ENCODE results near the gene HOXD11.

HOXD11 gene

DNA sequence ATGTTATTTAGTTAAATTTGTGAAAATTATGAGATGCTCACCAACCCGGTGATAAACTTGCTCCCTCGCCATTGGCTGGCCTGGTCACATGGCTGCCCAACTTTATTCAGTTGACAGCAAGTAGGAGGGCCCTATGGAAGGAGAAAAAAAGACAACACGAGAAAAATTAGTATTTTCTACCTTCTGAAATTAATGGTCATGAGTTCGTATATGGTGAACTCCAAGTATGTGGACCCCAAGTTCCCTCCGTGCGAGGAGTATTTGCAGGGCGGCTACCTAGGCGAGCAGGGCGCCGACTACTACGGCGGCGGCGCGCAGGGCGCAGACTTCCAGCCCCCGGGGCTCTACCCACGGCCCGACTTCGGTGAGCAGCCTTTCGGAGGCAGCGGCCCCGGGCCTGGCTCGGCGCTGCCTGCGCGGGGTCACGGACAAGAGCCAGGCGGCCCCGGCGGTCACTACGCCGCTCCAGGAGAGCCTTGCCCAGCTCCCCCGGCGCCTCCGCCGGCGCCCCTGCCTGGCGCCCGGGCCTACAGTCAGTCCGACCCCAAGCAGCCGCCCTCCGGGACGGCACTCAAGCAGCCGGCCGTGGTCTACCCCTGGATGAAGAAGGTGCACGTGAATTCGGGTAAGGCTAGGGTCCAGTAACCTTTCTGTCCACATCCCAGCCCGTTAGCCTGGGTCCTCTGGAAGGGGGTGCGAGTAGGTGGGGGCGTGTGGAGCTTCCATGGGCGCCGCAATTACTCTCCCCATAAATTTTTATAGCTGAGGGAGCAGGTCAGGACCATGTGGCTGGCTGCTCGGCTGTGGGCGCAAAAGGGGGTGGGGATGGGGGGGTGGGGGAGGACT, 44.6 kb downstream of the HOXD11 start, which contains the start of gene HOXD4:
HOXD4 (plus strand) TSS at position 109 of the 846 bp plus-strand sequence; CDS start at position 193, 84 bp downstream.
- DNase-seq, result no peak

GRCh38 chr2:176152350-176153181, 45.5 kb downstream of the HOXD11 start:
- no peak for DNase-seq

DNA sequence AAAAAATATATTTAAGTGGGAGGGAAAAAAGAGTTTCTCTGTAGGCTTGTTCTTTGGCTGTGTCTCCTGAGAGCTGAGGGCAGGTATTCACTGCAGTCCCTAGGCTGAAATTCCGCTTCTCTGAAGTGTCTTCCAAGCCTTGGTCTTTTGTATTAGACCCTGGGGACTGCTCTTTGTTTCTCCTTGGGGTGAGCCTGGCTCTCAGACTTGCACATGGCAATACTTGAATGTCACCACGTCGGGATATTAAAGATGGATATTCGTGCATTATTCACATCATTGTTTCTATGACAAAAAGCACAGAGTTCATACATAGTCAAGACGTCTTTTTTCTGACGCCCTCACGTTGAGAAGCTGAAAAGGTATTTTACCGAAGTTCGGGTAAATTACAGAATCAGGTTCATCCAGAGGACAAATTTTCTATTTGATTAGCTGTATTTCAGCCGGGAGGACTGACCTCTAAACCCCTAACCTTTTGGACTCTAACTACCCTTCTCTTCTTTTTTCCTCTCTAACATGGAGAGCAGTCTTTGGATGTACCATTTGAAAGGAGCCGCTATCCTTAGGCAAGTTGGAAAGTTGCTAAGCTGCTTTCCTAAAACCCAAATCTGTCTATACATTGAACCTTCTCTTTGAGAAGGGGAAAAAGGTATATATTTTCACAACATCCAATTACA, 47.6 kb downstream of the HOXD11 start:
- DNase-seq, result no peak

DNA sequence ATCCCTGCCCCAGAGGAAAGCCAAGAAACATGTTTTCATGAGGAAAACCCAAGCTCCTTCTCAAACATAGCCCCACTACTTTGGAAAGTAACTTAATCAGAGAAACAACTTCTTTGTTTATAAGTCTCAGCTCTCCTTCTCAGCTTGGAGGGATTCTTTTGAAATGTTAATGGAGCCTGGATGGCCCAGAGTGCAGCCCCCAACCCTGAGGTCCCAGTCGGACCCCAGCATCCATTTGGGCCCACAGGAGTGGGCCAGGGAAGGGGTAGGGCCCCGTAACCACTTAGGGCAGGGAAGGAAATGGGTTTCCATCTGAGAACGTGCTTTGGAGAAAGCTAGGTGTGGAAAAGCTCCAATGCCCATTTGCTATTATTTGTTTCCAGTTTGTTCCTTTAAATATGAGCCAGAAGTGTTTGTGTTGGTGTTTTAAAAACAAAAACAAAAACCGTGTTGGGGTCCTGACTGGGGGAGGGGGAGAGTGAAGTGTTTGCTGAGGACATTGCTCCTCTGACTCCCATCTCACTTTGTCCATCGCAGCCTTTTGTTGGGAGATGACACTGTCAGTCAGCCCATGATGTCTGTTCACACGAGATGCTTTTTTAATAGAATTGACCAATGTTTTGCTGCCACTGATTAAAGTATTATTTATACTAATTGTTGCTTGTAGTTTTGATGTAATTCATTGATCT, 48.4 kb downstream of the HOXD11 start:
- DNase-seq, result no peak

- no peak for DNase-seq
These were observed 49.3 kb downstream of the HOXD11 start for GRCh38 chr2:176156301-176156806.

DNA sequence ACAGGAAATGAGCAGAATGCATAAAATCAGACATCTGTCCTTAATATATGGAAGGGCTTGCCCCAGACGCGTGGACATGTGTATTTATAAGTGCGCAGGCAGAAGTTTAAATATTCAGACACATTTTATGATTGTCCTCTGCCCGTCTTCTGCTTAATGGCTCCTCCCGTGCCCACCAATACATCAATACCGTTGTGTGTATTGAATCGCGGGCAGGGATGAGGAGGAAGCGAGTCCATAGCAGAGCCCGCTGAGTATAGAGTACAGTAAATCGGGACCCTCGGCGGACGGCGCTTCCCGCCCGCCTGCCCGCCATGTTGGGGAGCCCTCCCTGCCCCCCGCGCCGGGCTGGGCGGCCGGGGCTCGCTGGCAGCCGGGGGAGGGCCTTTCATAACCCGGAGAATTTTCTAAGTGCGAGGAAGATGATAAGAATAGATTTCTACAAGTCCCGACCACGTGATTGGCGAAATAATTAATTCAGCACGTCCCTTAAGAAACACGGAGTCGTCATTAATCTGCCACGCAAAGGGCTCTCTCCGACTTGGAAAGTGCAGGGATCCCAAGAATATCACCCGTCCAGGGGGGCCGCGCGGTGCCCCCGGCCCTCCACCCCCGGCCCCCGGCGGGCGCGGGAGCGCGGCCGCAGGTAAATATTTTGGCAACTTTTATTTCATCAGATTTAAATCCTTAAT, 49.9 kb downstream of the HOXD11 start, which contains the start of gene HOXD3:
HOXD3 (plus strand) TSS at position 501 of the 692 bp plus-strand sequence. CDS start 11,808 bp downstream, outside the sequence.
- DNase-seq, result no peak

GRCh38 chr2:176157499-176158185, 50.6 kb downstream of the HOXD11 start:
- DNase-seq, result no peak

DNA sequence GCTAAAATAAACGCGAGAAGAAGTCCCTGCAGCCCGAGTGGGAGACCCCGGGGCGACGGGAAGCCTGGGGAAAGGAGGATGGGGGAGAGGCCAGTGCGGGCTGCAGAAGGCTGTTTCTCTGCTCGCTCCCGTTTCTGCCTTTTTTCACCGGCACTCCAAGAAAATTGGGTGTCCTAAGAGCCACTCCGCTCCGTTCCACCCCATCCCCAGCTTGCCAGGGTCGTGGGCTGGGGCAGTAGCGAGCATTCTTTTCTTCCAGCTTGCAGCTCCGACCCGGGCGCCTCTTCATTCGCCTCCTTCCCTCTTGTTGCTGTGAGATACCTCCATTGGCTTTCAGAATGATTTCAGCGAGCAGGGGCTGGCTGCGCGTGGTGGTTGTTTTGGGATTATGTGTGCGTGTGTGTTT, 51.1 kb downstream of the HOXD11 start:
- no peak for DNase-seq

DNA sequence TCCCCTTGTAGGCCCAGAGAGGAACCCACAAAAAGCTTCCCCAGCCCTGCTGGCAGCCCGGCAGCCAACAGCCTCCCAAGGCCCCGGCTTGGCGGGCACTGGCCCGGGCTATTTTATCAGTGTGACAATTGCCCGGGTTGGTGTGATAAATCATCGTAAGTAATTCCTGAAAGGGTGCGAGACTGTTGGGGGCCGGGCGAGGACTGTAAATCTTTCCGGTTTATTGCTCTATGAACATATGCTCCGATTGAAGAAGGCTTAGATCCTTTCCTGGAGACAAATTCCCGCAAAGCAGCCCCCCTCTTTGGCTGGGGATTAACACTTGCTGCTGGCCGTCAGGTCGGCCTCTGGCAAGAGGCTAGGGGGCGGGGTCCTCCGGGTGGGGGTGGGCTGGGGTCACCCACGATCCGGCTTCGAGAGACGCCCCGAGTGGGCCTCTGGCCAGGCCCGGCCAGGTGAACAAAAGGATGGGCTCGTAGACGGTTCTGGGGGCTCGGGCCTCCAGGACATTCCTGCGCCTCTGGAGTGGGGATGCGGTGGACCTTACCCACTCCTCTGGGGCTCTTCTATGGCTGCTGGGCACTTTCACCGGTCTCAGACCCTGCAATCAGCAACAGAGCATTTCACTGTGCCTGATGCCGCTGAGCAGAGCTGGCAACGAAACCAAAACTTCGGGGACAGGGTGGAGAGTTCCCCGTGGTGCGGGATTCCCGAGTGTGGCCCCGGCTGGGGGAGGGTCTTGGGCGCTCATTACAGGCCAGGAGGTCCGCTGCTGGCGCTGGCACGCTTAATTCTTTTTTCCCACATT, 52.0 kb downstream of the HOXD11 start:
- no peak for DNase-seq

Measured in suppressor macrophage treated with lipopolysaccharide for 4 hours (primary cell).